HG02938 (cell line): ENCODE measurements around the gene CST5.
"Not testable (repeated sequence)": the region's sequence is repeated elsewhere in the genome, so short reads cannot be mapped to it uniquely, and the experiment has no call there.

ENCODE experiments used
- ATAC-seq: cut with Tn5 transposase; IDR thresholded peaks from one replicate; pipeline ENCODE4 v1.9.1; 2021; ENCODE audit warnings: mild to moderate bottlenecking, moderate library complexity; ENCODE audit not compliant: unreplicated experiment

The CST5 gene

DNA sequence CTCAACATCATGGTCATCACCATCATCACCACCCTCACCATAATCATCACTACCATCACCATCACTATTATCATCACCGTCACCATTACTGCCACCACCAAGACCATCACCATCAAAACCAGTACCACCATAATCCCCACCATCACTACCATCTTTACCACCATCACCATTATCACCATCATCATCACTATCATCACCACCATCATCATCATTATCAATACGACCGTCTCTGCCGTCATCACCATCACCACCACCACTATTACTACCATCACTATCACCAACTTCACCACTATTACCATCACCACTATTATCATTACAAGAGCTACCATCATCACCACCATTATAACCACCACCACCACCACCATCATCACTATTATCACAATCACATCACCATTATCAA lies 11.3 kb upstream of the CST5 start:
- not testable (repeated sequence) for ATAC-seq

DNA sequence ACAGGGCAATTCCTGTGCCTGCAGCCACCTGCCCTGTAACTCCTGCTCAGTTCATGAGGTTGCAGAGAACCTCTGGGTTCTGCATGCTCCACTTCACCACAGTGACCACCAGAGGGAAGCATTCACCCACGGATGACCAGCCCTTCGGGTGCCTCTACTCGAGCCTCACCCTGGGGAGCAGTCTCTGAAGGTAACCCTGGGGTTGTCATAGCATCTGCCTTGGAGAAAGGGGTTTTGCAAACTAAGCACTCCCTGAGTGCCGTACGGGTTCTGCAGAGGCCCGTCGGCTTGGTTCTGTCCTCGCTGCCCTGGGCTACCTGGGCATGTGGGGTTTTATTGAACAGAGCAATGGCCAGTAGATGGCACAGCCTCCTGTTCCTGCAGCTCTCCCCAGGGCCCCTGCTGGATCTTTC lies 10.2 kb upstream of the CST5 start:
- no peak for ATAC-seq

GRCh38 chr20:23887856-23888255 lies 8.3 kb upstream of the CST5 start:
- no peak for ATAC-seq

- ATAC-seq = no peak
Observed at GRCh38 chr20:23884771-23885162, 5.2 kb upstream of the CST5 start.

- no peak for ATAC-seq
Observed at GRCh38 chr20:23884136-23884770, 4.7 kb upstream of the CST5 start.

- no peak for ATAC-seq
Observed at GRCh38 chr20:23881371-23881770, 1.8 kb upstream of the CST5 start.

- ATAC-seq = no peak
Observed at GRCh38 chr20:23880417-23880816, 869 bp upstream of the CST5 start.

DNA sequence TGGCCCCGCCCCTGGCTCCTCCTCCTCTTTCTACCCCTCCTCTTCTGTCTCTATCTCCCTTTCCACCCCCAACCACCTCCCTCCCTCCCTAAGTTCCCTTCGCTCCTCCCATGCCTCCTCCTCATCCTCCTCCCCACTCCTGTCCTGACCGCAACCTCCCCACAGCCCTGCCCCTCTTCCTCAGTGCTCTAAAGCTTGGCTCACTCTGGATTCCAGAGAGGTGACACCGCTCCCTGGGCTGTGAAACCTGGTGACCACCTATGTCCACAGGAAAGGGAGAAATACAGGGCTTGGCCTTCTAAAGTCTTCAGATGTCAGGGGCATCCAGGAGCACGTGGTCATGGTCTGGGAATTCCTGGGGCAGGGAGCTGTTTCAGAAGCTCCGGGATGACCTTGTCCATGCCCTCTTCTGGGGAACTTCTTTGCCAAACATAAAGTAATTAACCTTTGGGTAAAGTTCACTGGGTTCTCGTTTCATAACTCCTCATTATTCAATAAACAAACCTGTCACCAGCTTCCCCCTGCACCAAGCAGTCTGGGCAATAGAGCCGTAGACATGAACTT lies 345 bp upstream of the CST5 start:
- no peak for ATAC-seq

DNA sequence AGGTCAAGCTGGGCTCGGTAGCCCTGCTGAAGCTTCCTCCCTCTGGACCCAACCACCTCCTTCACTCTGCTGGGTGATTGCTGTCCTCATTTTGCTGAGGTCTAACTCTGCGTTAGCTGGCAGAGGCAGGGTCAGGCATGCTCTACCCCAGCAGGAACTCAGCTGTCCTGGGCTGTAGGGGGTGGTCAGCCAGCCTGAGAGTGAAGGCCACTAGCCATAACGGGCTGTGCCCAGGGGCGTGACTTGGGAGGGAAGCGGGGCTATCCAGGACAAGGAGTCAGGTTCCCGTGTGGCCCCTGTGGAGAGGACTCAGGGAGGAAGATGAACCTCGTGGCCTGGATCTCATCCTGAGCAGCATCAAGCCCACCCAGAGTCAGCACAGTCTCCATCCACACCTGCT lies 761 bp downstream of the CST5 start:
- no peak for ATAC-seq

- not testable (repeated sequence) for ATAC-seq
Observed at GRCh38 chr20:23878016-23878542, 1.5 kb downstream of the CST5 start.

- ATAC-seq = no peak
Observed at GRCh38 chr20:23877524-23877923, 2.0 kb downstream of the CST5 start.

GRCh38 chr20:23875606-23876237 lies 3.8 kb downstream of the CST5 start:
- no peak for ATAC-seq

GRCh38 chr20:23874747-23875146 lies 4.8 kb downstream of the CST5 start:
- no peak for ATAC-seq

- no peak for ATAC-seq
Observed at GRCh38 chr20:23873370-23874015, 6.1 kb downstream of the CST5 start.

- no peak for ATAC-seq
Observed at GRCh38 chr20:23872065-23872464, 7.5 kb downstream of the CST5 start.

DNA sequence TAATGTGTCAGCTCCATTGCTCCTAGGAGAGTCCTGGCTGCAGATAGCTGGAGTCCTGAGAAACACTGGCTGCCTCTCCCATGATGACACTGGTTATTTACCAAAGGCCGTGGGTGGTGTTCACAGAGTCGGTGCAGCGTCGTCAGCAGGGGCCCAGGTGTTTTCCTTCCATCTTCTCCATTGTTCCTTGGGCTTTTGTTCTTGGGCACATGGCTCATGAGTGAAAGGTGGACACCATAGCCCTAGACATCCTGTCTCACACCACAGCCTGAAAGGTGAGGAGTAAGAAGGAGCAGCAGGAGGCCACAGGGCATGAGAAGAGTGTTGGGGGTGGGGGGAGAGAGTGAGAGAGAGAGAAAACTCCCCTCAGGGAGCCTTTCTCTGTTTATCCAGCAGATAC lies 9.1 kb downstream of the CST5 start:
- no peak for ATAC-seq

DNA sequence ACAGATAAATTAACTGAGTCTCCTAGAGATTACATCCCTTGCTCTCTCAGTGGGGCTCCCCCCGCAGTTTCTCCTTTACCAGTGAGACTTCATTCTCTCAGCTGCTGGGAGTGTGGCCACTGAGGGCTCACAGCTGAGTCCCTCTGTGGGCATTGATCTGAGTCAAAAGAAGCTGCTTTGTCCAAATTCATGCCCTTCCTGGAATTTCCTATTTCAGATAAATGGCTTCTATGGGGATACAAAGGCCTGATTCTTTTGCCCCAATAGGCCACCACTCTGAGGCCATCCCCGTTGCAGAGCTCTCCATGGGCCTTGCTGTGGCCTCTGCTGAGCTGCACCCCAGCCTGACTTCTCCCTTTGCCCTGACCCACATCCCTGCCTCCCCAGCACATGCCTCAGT lies 10.0 kb downstream of the CST5 start:
- ATAC-seq = no peak

GRCh38 chr20:23868321-23868720 lies 11.2 kb downstream of the CST5 start:
- no peak for ATAC-seq

GRCh38 chr20:23867152-23867776 lies 12.3 kb downstream of the CST5 start:
- ATAC-seq = no peak

DNA sequence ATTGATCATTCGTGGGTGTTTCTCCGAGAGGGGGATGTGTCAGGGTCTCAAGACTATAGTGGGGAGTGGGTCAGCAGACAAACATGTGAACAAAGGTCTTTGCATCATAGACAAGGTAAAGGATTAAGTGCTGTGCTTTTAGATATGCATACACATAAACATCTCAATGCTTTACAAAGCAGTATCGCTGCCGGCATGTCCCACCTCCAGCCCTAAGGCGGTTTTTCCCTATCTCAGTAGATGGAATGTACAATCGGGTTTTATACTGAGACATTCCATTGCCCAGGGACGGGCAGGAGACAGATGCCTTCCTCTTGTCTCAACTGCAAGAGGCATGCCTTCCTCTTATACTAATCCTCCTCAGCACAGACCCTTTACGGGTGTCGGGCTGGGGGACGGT lies 18.8 kb downstream of the CST5 start:
- ATAC-seq = not testable (repeated sequence)

DNA sequence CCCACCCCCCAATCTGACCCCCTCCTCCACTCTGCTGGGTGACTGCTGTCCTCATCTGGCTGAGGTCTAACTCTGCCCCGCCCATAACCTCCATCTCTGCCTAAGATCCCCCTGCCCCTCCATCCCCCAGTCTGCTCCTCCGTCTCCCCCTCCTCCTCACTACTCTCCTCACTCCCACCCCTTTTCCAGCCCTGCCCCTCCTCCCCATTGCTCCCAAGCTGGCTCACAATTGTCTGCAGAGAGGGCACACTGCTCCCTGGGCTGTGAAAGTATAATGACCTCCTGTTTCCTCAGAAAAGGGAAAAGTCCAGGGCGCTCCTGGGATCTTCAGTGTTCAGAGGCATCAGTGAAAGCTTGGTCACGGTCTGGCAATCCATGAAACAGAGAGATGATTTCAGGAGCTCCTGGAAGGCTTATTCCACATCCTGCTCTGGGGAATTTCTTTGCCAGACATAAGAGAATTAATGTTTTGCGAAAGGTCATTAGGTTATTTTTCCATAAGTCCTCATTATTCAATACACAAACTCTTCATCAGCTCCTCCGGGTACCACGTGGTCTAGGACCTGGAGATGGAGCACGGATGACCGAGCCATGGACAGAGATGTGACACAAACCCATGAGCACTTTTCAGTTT lies 21.5 kb downstream of the CST5 start:
- ATAC-seq = no peak
